GM23248 (cell line): ENCODE measurements around the gene ONECUT3. TPM values are rescaled to one million over a fixed set of nuclear protein-coding genes. Genes with fewer than 3 reads are reported as not detected.

Experiments used
- DNase-seq: peaks from one replicate; pipeline ENCODE4 v3.0.0-alpha.2; 2015
- H2AFZ ChIP-seq: fragments of 200-600 bp; sonication (generic); 2 replicates; pipeline ENCODE4 v1.6.1; 2016; ENCODE audit warnings: antibody characterized with exemption
- H3F3A ChIP-seq: fragments of 200-600 bp; sonication (generic); 2 replicates; pipeline ENCODE4 v1.6.1; 2016; ENCODE audit warnings: mild to moderate bottlenecking, antibody characterized with exemption, mixed run types; ENCODE audit not compliant: insufficient read depth
- H3K27ac ChIP-seq: fragments of 200-600 bp; sonication (generic); 2 replicates; pipeline ENCODE4 v1.5.1; 2016; ENCODE audit warnings: mild to moderate bottlenecking
- H3K27me3 ChIP-seq: fragments of 200-600 bp; sonication (generic); replicated peaks from 2 replicates; pipeline ENCODE4 v1.6.1; 2016; ENCODE audit warnings: mild to moderate bottlenecking; ENCODE audit not compliant: insufficient read depth
- H3K36me3 ChIP-seq: fragments of 200-600 bp; sonication (generic); 2 replicates; pipeline ENCODE4 v1.6.1; 2016; ENCODE audit warnings: low read depth, mild to moderate bottlenecking
- H3K4me1 ChIP-seq: fragments of 200-600 bp; sonication (generic); 2 replicates; pipeline ENCODE4 v1.6.1; 2016; ENCODE audit warnings: mild to moderate bottlenecking; ENCODE audit not compliant: insufficient read depth
- H3K4me2 ChIP-seq: fragments of 200-600 bp; sonication (generic); one replicate; pipeline ENCODE4 v1.6.1; 2016; ENCODE audit warnings: mild to moderate bottlenecking; ENCODE audit not compliant: unreplicated experiment
- H3K4me3 ChIP-seq: fragments of 200-600 bp; sonication (generic); 2 replicates; pipeline ENCODE4 v1.5.1; 2016; ENCODE audit warnings: mild to moderate bottlenecking
- H3K79me2 ChIP-seq: fragments of 200-600 bp; sonication (generic); 2 replicates; pipeline ENCODE4 v1.6.1; 2016; ENCODE audit warnings: mild to moderate bottlenecking; ENCODE audit not compliant: insufficient read depth
- H3K9ac ChIP-seq: fragments of 200-600 bp; sonication (generic); 2 replicates; pipeline ENCODE4 v1.6.1; 2016; ENCODE audit warnings: mild to moderate bottlenecking
- H3K9me2 ChIP-seq: fragments of 200-600 bp; sonication (generic); 2 replicates; pipeline ENCODE4 v1.6.1; 2016; ENCODE audit warnings: mixed run types, mild to moderate bottlenecking, moderate library complexity; ENCODE audit not compliant: insufficient read depth
- H3K9me3 ChIP-seq: fragments of 200-600 bp; sonication (generic); one replicate; pipeline ENCODE4 v1.6.1; 2017; ENCODE audit warnings: low read depth
- H4K20me1 ChIP-seq: fragments of 200-600 bp; sonication (generic); 2 replicates; pipeline ENCODE4 v1.6.0; 2016; ENCODE audit not compliant: insufficient read depth
- EZH2 ChIP-seq: fragments of 200-600 bp; sonication (generic); IDR thresholded peaks from 2 replicates; pipeline ENCODE4 v1.6.1; 2018; ENCODE audit warnings: antibody characterized with exemption, mild to moderate bottlenecking; ENCODE audit not compliant: insufficient read depth, poor library complexity, severe bottlenecking
- EZH2phosphoT487 ChIP-seq: fragments of 200-600 bp; sonication (generic); IDR thresholded peaks from 2 replicates; pipeline ENCODE4 v1.6.1; 2018; ENCODE audit warnings: antibody characterized with exemption, moderate library complexity, mild to moderate bottlenecking, low read depth; ENCODE audit not compliant: insufficient read depth
- WGBS, 2 experiments: methylation state at CpG; one replicate each; pipeline ENCODE4 v1.1.6; 2015 to 2017; ENCODE audit warnings: low lambda C conversion rate in 2 of 2, low coverage in 1 of 2; ENCODE audit errors: missing lambda C conversion rate in 2 of 2; 5-methylcytosine and 5-hydroxymethylcytosine counted together
- in situ Hi-C: fragments of 300-500 bp; cut with MboI; formaldehyde crosslinking; loops from 2 replicates; pipeline ENCODE4 v1.15.0; 2020
- polyA plus RNA-seq: library from polyadenylated mRNA; unstranded; fragments of >200 nt; fragmentation: Nextera tagmentation; extraction: Ambion mirVana; gene quantifications from 2 replicates; pipeline ENCODE4 v1.2.1, GENCODE V29; 2016
- total RNA-seq: library from RNA; depleted of rRNA; stranded (reverse); fragments of >200 nt; shearing (Covaris generic); gene quantifications from 2 replicates; pipeline ENCODE4 v1.2.3, GENCODE V29; 2014

ONECUT3 gene
- total and polyA plus RNA-seq, 2 experiments from 2014 or later, result not detected

DNA sequence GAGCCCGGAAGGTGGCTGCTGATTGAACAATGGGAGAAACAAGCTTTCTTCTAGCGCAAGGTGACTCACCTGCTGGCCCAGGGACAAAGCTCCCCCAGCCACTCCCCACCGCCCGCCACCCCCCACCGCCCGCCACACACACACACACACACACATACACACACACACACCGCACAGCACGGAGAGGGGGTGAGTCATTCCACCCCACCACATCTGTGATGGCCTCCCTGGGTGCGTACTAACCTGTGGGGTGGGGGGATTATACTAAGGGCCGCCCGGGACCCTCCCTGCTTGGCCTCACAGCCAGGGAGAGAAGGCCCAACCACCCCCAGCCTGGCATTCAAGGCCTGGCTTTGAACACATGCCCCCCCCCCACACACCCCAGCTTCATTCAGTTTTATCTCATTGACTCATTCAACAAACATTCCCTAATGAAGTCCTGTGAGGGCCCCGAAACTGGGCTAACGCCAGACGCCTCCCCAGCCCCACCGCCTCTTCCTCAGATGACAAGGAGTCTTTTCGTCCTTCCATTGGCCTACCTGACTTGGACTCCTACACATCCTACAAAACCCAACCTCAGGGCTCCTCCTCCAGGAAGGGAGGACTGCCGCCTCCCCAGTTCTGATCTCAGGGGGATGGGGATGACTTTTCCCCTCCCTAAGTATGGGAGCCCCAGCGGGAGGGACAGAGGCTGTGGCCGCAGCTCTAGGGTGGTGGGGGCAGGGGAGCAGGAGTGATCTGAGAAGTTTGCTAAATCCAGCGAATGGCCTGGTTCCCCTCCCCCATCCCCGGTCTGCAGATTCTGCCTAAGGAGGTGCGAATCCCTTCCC, 5.8 kb upstream of the ONECUT3 start:
- Histone ChIP-seq H3K4me3 (no peak overlapping the region), H4K20me1 (no peaks in the 10 kb centered on the region), H3F3A (no peaks in the 10 kb centered on the region), H3K9ac (no peak overlapping the region), H3K9me2 (no peaks in the 10 kb centered on the region), H3K27me3 (peaks cover 68% of the 10 kb centered on the region), H3K36me3 (no peaks in the 10 kb centered on the region), H3K4me1 (peaks cover 2% of the 10 kb centered on the region; the same call in 1 of the 2 replicates), H3K9me3 (no peaks in the 10 kb centered on the region), H3K79me2 (no peaks in the 10 kb centered on the region), H3K27ac (no peak overlapping the region), H2AFZ (no peak overlapping the region), H3K4me2 (no peak overlapping the region)
- WGBS, 2 experiments, result 1 to 2% methylated on average over 13 to 19 of the region's 22 CpGs
- TF ChIP-seq EZH2phosphoT487 (no peak), EZH2 (no peak)
- peak; percentile 71 for DNase-seq
- in situ Hi-C loops, result no loop called here

DNA sequence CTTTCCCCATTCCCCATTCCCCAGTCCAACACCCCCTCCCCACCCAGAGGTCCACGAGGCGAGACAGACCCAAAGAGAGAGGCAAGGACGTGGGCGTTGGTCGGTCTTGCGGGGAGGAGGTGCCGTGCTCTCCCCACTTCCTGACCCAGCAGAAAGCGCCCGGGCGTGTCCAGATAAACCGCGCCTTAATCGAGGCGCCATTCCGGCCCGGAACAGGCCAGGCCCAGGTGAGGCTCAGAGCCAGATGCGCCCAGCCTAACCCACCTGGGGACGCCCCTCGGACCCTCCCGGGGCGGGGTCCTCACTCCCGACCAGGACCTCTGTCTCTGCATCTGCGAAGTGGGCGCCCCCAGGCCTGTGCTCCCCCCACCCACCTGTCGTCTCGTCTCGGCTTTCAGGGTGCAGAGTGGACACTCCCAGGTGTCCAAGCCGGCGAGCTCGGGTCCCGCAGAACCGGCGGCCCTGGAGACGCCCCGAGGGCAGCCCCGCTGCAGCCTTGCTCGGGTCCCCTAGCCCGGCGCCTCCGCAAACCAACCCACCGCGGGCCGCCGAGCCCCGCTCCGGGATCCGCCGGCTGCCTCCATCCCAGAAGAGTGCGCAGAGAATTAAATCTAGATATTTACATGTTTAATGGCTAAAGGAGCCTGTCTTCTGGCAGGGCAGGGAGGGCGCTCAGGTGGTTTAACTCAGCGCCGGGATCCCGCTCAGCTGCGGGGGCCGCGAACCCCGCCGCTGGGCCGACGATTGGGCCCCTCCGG, 5.0 kb upstream of the ONECUT3 start:
- H2AFZ ChIP-seq, result no peak overlapping the region
- 3 to 4% methylated on average over 49 to 57 of the region's 61 CpGs for WGBS, 2 experiments
- no peaks in the 10 kb centered on the region for H3K79me2 ChIP-seq
- H3K27me3 ChIP-seq, result peaks cover 72% of the 10 kb centered on the region
- TF ChIP-seq EZH2, result no peak
- no peak for TF ChIP-seq EZH2phosphoT487
- no peak overlapping the region for H3K9ac ChIP-seq
- no peak overlapping the region for H3K4me3 ChIP-seq
- peaks cover 2% of the 10 kb centered on the region; the same call in 1 of the 2 replicates for H3K4me1 ChIP-seq
- H3F3A ChIP-seq, result no peaks in the 10 kb centered on the region
- no peaks in the 10 kb centered on the region for H3K9me2 ChIP-seq
- no peaks in the 10 kb centered on the region for H3K9me3 ChIP-seq
- in situ Hi-C loops, result no loop called here
- no peaks in the 10 kb centered on the region for H3K36me3 ChIP-seq
- no peaks in the 10 kb centered on the region for H4K20me1 ChIP-seq
- no peak overlapping the region for H3K4me2 ChIP-seq
- H3K27ac ChIP-seq, result no peak overlapping the region
- DNase-seq, result no peak

DNA sequence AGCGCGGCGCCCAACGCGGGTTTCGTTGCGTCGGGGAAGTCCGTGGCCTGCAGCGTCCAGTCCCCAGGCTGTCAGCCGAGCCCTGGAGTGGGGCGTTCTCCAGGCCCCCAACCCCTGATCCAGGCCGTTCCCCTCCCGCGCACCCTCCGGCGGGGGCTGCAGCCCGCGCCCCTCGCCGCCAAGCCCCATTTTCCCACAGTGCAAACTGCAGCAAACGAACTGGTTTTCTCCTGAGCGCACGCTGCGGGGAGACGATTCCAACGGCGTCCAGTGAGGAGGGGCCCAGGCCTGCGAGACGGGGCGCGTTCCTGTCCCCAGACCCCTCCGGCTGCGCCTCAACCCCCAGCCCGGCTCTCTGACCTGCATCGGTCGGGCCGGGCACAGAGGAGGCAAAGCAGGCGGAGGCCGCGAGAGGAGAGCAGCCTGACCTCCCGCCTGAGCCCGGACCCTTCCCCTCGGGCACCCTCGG, 4.4 kb upstream of the ONECUT3 start:
- in situ Hi-C loops, result no loop called here
- H4K20me1 ChIP-seq, result no peaks in the 10 kb centered on the region
- H3K4me3 ChIP-seq, result no peak overlapping the region
- H3K9me3 ChIP-seq, result no peaks in the 10 kb centered on the region
- no peaks in the 10 kb centered on the region for H3K79me2 ChIP-seq
- TF ChIP-seq EZH2 (no peak), EZH2phosphoT487 (no peak)
- H2AFZ ChIP-seq, result no peak overlapping the region
- no peak overlapping the region for H3K9ac ChIP-seq
- 4 to 8% methylated on average over 29 to 45 of the region's 45 CpGs for WGBS, 2 experiments
- H3K4me2 ChIP-seq, result no peak overlapping the region
- H3K27me3 ChIP-seq, result peaks cover 72% of the 10 kb centered on the region
- H3K36me3 ChIP-seq, result no peaks in the 10 kb centered on the region
- no peaks in the 10 kb centered on the region for H3K9me2 ChIP-seq
- H3K4me1 ChIP-seq, result peaks cover 2% of the 10 kb centered on the region; the same call in 1 of the 2 replicates
- H3F3A ChIP-seq, result no peaks in the 10 kb centered on the region
- H3K27ac ChIP-seq, result no peak overlapping the region
- DNase-seq, result no peak
